ENCODE measurements around the gene ENOX1. TPM values are rescaled to one million over a fixed set of nuclear protein-coding genes. Genes with fewer than 3 reads are reported as not detected.

ENOX1 gene
- total RNA-seq, 2 experiments from 2014 or later = 0.07 to 0.19 TPM

DNA sequence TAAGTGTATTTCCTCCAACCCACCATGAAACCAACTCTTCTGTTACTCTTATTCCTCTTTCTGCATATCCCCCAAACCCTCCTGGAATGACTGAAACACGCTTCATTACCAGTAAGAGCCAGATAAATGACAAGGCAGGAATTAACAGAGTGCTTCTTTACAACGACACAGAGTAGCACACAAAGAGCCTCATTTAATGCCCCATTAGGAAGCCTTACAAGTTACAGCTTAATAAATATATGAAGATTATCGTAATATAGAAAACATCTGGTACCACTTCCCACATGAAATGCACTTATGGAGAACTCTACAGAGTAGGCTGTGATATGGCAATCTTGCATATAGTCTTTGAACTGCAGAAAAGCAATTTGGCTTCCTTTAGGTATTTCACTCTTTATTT, 116.8 kb downstream of the ENOX1 start:
- H3K36me3 Mint-ChIP-seq (ENCODE audit: low read depth) = no peaks in the 10 kb centered on the region
- no peak overlapping the region for H3K27ac Mint-ChIP-seq
- DNase-seq = no peak
- H3K4me1 Mint-ChIP-seq = peaks cover 3% of the 10 kb centered on the region
- no peaks in the 10 kb centered on the region for H3K9me3 Mint-ChIP-seq
- no peak overlapping the region for H3K4me3 Mint-ChIP-seq
- POLR2A ChIA-PET = no interaction called here
- peaks cover 2% of the 10 kb centered on the region for H3K27me3 Mint-ChIP-seq
- CTCF ChIA-PET = no interaction called here

DNA sequence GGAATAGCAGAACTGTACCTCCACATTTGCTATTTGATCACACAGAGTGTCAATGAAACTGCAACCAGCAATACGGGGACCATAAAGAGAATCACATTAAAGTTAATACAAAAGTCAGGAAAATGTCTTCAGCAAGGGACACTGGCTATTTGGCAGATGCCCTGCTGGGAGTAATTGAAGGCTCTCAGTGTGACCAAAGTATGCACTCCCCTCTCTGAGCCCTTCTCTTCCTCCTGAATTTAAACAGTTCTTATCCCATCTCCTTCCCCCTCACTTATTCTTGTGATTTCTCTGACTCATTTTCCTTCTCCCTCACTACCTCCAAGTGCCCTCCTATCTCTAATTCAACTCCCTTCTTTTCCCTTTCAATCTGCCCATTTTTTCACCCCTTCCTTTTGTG, 117.7 kb downstream of the ENOX1 start:
- no peaks in the 10 kb centered on the region for H3K36me3 Mint-ChIP-seq (ENCODE audit: low read depth)
- POLR2A ChIA-PET = no interaction called here
- H3K27ac Mint-ChIP-seq = no peak overlapping the region
- H3K9me3 Mint-ChIP-seq = no peaks in the 10 kb centered on the region
- no peak overlapping the region for H3K4me3 Mint-ChIP-seq
- DNase-seq = no peak
- peaks cover 2% of the 10 kb centered on the region for H3K27me3 Mint-ChIP-seq
- CTCF ChIA-PET = no interaction called here
- peaks cover 10% of the 10 kb centered on the region for H3K4me1 Mint-ChIP-seq

DNA sequence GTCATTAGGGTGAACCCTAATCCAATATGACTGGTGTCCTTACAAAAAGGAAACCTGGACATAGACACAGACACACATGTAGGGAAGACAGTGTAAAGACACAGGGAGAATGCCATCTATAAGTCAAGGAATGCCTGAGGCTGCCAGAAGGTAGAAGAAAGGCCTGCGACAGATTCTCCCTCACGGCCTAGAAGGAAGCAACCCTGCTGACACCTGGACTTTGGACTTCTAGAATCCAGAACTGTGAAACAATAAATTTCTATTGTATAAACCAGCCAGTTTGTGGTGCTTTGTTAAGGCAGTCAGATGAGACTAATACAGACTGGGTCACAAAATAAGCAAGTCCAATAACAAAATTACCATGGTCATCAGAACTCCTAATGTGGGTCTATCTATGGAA, 120.4 kb downstream of the ENOX1 start:
- Mint-ChIP-seq H3K9me3 (no peaks in the 10 kb centered on the region), H3K4me1 (peaks cover 10% of the 10 kb centered on the region), H3K27me3 (peaks cover 2% of the 10 kb centered on the region), H3K27ac (no peak overlapping the region), H3K36me3 (ENCODE audit: low read depth) (no peaks in the 10 kb centered on the region), H3K4me3 (no peak overlapping the region)
- ChIA-PET POLR2A (no interaction called here), CTCF (no interaction called here)
- DNase-seq = no peak

DNA sequence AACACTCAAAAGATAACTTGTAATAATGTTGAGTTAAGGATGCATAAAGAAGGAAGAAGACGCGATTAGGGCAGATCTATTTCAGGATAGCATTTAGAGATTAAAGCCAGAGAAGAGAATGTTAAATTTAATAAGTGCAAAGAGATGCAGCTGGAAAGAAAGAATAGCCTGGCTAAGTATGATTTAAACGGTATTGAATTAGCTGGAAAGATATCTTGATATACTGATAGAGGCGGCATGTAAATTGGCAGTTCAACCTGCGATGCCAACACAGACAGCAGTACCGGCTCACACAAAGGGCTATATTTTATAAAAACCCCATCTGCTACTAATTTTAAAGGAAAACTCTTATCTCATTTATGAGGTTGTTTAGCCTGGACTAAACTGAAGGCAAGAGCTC, 121.4 kb downstream of the ENOX1 start:
- peak overlapping the region; percentile 80 for H3K27ac Mint-ChIP-seq
- ChIA-PET POLR2A (no interaction called here), CTCF (no interaction called here)
- no peak overlapping the region for H3K4me3 Mint-ChIP-seq
- DNase-seq = no peak
- H3K36me3 Mint-ChIP-seq (ENCODE audit: low read depth) = no peaks in the 10 kb centered on the region
- peaks cover 10% of the 10 kb centered on the region for H3K4me1 Mint-ChIP-seq
- no peaks in the 10 kb centered on the region for H3K9me3 Mint-ChIP-seq
- H3K27me3 Mint-ChIP-seq = peaks cover 4% of the 10 kb centered on the region

DNA sequence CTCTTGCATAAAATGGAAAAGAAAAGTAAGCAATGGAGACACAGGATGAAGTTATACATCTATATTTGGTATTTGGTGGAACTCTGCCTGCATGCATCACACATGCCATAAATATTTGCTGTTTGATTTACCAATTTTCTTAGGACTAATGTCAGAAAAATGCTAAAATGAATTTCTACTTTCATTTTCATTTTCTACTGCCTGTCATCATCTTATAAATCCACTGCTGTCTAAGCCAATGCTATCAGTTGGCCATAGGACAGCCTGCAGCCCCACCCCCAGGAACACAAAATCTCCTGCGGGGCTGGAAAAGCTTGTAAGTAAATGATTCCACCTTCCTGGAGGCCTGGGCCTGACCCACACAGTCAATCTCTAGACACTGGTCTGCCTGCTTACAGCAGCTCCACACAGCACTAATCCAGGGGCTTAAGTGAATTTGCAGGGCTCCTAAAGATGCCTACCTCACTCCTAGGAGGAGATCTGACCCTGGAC, 122.0 kb downstream of the ENOX1 start:
- ChIA-PET POLR2A (no interaction called here), CTCF (no interaction called here)
- H3K4me3 Mint-ChIP-seq = peak overlapping the region; percentile 33
- H3K27me3 Mint-ChIP-seq = peaks cover 2% of the 10 kb centered on the region
- H3K9me3 Mint-ChIP-seq = no peaks in the 10 kb centered on the region
- H3K36me3 Mint-ChIP-seq (ENCODE audit: low read depth) = no peaks in the 10 kb centered on the region
- DNase-seq = peak; percentile 11
- H3K27ac Mint-ChIP-seq = peak overlapping the region; percentile 80
- peaks cover 10% of the 10 kb centered on the region for H3K4me1 Mint-ChIP-seq

DNA sequence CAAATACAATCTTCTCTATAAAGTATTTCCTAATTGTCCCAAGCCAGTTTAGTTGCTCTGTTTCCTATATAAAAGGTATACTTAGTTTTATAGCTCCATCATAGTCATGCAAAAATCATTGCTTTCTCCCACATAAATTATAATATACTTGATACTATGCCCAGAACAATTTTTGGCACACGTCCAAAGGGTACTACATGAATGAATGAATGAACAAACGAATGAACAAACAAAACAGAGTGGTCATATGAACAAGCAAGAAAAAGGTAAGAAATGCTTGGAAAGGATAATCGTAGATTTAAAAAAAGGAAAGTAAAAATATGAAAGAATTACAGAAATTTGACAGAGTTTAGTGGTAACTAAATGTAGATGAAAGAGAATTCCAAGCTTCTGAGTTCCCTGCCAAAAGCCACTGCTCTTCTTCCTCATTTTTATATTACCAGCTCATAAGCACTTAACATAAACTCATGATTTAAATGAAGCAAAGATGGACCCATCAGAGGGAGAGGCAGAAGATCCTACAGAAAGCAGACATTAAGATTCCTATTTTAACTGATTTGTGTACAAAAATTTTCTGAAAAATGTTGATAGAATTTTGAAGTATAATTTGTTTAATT, 123.2 kb downstream of the ENOX1 start:
- POLR2A ChIA-PET = no interaction called here
- H3K4me1 Mint-ChIP-seq = peaks cover 10% of the 10 kb centered on the region
- H3K36me3 Mint-ChIP-seq (ENCODE audit: low read depth) = no peaks in the 10 kb centered on the region
- CTCF ChIA-PET = interaction anchor here (0.8 kb wide), 1 partner anchor 14 kb away, joined by 3 read pairs; no protein-coding TSS in a partner anchor
- H3K9me3 Mint-ChIP-seq = no peaks in the 10 kb centered on the region
- no peak overlapping the region for H3K4me3 Mint-ChIP-seq
- H3K27ac Mint-ChIP-seq = no peak overlapping the region
- DNase-seq = no peak
- peaks cover 5% of the 10 kb centered on the region for H3K27me3 Mint-ChIP-seq

DNA sequence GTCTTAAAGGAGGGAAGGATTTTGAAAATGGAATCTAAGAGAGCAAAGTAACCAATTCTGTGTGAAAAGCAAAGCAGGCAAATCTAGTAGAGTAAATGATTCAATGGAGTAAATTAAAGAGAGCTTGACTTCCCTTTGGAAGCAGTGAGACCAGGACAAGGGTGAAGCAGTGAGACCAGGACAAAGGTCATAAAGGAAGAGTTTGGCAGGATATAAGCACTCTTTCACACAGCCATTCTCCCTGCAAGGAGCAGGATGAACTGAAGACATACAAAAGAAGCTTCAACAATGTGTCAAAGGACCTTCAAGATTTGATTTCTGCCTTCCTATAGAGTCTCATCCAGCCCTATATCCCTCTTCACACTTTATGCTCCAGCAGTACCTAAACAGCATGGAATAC, 123.8 kb downstream of the ENOX1 start:
- no peak for DNase-seq
- H3K27me3 Mint-ChIP-seq = peaks cover 10% of the 10 kb centered on the region
- no peaks in the 10 kb centered on the region for H3K9me3 Mint-ChIP-seq
- H3K4me3 Mint-ChIP-seq = no peak overlapping the region
- peaks cover 10% of the 10 kb centered on the region for H3K4me1 Mint-ChIP-seq
- H3K36me3 Mint-ChIP-seq (ENCODE audit: low read depth) = no peaks in the 10 kb centered on the region
- H3K27ac Mint-ChIP-seq = no peak overlapping the region
- ChIA-PET CTCF (interaction anchor here (0.6 kb wide), 1 partner anchor 47 kb away, joined by 5 read pairs; no protein-coding TSS in a partner anchor), POLR2A (no interaction called here)

DNA sequence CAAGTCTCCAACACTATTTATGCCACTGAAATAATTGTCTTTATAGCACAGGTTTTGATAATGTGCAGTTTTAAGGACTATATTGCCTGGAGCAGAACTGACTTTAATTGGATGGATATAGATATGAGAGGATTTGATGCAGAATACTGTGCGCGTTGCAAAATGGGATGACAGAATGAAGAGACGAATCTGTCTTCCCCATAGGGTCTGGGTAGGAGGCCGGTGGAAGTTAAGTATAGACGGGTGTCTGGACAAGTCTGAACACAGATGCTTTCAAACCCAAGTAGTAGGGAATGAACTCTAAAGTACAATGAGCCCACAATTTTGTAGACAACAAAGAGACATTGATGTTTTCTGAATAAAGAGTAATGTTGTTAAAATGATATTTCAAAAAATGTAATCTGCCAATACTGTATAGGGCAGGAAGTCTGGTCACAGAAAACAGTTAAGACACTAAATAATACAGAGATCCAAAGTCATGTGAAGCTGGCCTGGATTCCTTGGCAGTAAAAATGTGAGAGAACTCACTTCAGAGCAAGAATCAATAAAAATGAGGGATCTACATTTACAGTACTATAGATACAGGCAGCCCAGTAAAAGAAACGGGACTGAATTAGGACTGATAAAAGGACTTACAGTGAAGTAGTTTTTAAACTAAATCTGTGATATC, 125.5 kb downstream of the ENOX1 start:
- peaks cover 10% of the 10 kb centered on the region for H3K27me3 Mint-ChIP-seq
- H3K4me3 Mint-ChIP-seq = no peak overlapping the region
- no peaks in the 10 kb centered on the region for H3K36me3 Mint-ChIP-seq (ENCODE audit: low read depth)
- DNase-seq = no peak
- peaks cover 10% of the 10 kb centered on the region for H3K4me1 Mint-ChIP-seq
- H3K27ac Mint-ChIP-seq = no peak overlapping the region
- POLR2A ChIA-PET = no interaction called here
- CTCF ChIA-PET = no interaction called here
- H3K9me3 Mint-ChIP-seq = no peaks in the 10 kb centered on the region

DNA sequence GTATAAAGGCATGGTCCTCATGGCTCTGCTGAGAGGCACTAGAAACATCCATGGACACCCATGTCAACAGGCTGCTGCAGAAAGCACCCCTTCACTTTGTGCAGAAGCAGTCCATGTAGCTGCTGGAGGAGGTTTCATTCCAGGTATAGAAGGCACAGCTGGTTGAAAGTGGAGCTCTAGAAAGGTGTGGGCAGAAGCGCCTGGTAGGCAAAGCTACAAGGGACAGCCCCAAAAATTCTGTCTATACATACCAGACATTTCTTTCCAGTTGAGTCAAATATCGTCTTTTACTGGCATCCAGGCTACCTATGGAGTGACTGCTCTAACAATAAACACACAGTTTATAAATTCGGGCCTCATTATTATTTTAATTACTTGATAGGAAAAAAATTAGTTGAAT, 129.3 kb downstream of the ENOX1 start:
- Mint-ChIP-seq H3K4me1 (no peaks in the 10 kb centered on the region), H3K27ac (no peak overlapping the region), H3K9me3 (no peaks in the 10 kb centered on the region), H3K27me3 (peaks cover 11% of the 10 kb centered on the region), H3K4me3 (no peak overlapping the region), H3K36me3 (ENCODE audit: low read depth) (no peaks in the 10 kb centered on the region)
- ChIA-PET POLR2A (no interaction called here), CTCF (interaction anchor here (1.0 kb wide), 1 partner anchor 14 kb away, joined by 3 read pairs; no protein-coding TSS in a partner anchor)
- DNase-seq = no peak

DNA sequence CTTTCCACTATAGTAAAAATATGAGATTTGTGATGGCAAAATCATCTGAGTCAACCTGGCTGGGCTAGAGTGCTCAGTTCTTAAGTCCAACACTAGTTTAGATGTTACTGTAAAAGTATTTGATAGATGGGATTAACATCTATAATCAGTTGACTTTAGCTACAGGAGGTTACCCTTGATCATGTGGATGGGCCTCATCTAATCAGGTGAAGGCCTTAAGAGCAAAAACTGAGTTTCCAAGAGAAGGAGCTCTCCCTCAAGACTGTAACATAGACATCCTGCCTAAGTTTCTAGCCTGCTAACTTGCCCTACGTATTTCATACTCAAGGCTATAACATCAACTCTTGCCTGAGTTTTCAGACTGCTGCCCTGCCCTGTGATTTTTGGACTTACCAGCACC, 132.8 kb downstream of the ENOX1 start:
- Mint-ChIP-seq H3K4me1 (no peaks in the 10 kb centered on the region), H3K9me3 (no peaks in the 10 kb centered on the region), H3K27me3 (peaks cover 8% of the 10 kb centered on the region), H3K27ac (no peak overlapping the region), H3K4me3 (no peak overlapping the region), H3K36me3 (ENCODE audit: low read depth) (no peaks in the 10 kb centered on the region)
- no peak for DNase-seq
- POLR2A ChIA-PET = no interaction called here
- CTCF ChIA-PET = no interaction called here

DNA sequence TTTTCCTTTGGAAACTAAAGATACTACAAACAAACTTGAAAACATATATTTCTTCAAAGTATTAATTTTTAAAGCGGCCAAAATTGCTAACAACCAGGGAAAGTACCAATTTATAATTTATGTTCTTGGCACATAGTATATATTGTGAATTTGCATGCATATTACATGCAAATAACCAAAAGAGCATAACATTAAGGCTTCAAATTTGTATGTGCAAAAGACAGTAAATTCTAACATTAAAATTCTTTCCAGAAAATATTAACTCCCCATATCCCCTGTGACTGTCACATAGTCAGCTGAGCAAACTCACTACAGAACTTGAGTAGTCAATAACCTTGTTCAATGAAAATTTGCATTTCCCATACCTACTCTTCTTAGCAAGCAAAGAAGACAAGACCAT, 133.4 kb downstream of the ENOX1 start:
- Mint-ChIP-seq H3K4me3 (no peak overlapping the region), H3K27me3 (peaks cover 5% of the 10 kb centered on the region), H3K36me3 (ENCODE audit: low read depth) (no peaks in the 10 kb centered on the region), H3K4me1 (no peaks in the 10 kb centered on the region), H3K27ac (no peak overlapping the region), H3K9me3 (no peaks in the 10 kb centered on the region)
- DNase-seq = no peak
- POLR2A ChIA-PET = no interaction called here
- CTCF ChIA-PET = interaction anchor here (0.8 kb wide), 1 partner anchor 72 kb away, joined by 3 read pairs; no protein-coding TSS in a partner anchor

DNA sequence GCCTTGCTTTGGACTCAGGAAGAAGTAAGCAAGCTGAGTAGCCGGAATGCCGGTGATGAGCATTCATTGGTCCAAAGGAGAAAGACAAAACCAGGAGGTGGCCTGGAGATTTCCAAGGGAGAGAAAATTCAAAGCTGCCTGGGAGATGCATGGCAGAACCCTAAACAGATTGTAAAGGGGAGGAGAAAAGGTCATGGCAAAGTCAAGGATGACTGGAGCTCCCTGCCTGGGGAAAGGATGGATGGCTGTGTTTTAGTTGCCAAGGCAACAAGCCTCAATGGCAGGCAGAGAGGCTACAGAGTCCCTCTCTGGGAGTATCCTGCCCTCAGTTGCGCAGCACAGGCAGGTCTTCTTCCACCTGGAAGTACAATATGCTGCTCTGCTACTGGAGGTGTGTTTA, 134.0 kb downstream of the ENOX1 start:
- Mint-ChIP-seq H3K4me1 (no peaks in the 10 kb centered on the region), H3K9me3 (no peaks in the 10 kb centered on the region), H3K4me3 (no peak overlapping the region), H3K27ac (no peak overlapping the region), H3K36me3 (ENCODE audit: low read depth) (no peaks in the 10 kb centered on the region), H3K27me3 (peaks cover 1% of the 10 kb centered on the region)
- CTCF ChIA-PET = interaction anchor here (0.8 kb wide), 1 partner anchor 73 kb away, joined by 3 read pairs; no protein-coding TSS in a partner anchor
- POLR2A ChIA-PET = no interaction called here
- no peak for DNase-seq

DNA sequence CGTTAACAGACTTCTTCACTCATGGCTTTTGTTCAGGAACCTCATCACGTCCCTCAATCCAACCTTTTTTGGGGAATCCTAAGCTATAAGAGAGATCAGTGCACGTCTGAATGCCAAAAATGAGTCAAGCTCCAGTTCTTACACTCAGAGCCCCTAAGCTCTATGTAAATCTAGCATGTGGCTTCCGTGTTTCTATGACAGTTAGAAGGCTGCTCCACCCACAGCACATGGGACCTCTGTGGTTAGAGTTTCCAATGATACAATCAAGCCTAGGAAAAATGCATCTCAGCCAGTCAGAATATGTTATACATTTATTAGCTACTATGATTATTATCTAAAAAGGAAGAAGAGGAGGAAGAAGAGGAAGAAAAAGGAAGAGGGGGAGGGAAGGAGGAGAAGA, 135.9 kb downstream of the ENOX1 start:
- no peak for DNase-seq
- Mint-ChIP-seq H3K4me3 (no peak overlapping the region), H3K9me3 (no peaks in the 10 kb centered on the region), H3K27me3 (peaks cover 1% of the 10 kb centered on the region), H3K27ac (no peak overlapping the region), H3K36me3 (ENCODE audit: low read depth) (no peaks in the 10 kb centered on the region), H3K4me1 (no peaks in the 10 kb centered on the region)
- ChIA-PET CTCF (interaction anchor here (0.7 kb wide), 1 partner anchor 328 kb away, joined by 3 read pairs; no protein-coding TSS in a partner anchor), POLR2A (no interaction called here)

DNA sequence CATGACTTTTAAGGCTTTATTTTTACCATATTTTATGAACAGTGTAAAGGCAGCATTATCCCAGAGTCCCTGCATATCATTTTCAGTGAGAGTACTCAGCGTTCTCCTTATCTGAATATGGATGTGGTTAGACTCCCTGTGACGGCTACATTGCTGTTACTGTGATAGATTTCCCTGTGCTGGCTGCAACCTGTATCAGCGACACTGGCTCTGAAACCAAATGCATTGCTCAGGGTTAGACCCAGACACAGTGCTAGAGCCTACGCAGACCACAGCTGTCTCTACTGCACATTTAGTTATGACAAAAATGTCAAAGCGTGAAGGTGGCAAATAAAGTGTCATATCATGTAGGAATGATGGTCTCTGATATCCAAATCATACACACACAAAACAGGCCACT, 138.0 kb downstream of the ENOX1 start:
- CTCF ChIA-PET = no interaction called here
- POLR2A ChIA-PET = no interaction called here

More for the DNA sequence above, 138.0 kb downstream of the ENOX1 start:
- Mint-ChIP-seq H3K36me3 (ENCODE audit: low read depth) (no peaks in the 10 kb centered on the region), H3K9me3 (no peaks in the 10 kb centered on the region), H3K4me1 (no peaks in the 10 kb centered on the region), H3K27me3 (peaks cover 1% of the 10 kb centered on the region), H3K4me3 (no peak overlapping the region), H3K27ac (no peak overlapping the region)
- no peak for DNase-seq
